ENCODE measurements around the gene GSPT1.

The GSPT1 gene

GRCh38 chr16:11916524-11917285 lies 949 bp upstream of the GSPT1 start:
- peak overlapping the region; percentile 57 for H3K4me3 ChIP-seq (replicated peaks; ENCODE audit: low read depth, low read length)
- no peak for TF ChIP-seq CTCF (IDR thresholded peaks at IDR 0.05; ENCODE audit: low read depth, low read length, missing control alignments)
- no peak for DNase-seq (ENCODE audit: extremely low read depth, low read depth)

DNA sequence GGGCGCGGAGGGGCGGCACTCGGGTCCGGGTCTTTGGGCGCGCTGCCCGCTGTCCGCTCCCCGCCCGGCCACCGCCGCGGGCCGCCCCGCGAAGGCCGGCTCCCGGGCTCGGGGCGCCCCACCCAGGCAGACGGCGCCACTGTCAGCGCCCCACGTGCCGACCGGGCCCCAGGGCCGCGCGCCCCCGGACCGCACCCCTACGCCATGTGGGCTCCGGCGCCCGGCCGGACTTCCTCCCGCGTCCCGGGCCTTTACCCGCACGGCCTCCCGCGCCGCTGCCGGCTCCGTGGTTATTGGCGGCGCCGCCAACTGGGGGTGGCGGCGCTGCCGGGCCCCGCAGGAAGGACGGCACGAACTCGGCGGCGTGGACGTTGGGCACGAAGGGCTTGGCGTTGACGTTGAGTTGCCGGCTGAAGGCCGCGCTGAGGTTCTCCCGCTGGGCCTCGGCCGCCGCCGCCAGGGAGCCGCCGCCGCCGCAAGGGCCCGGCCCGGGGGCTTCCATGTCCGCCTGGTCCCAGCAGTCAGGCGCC lies 577 bp downstream of the GSPT1 start:
- no peak for DNase-seq (ENCODE audit: extremely low read depth, low read depth)
- H3K4me3 ChIP-seq (replicated peaks; ENCODE audit: low read depth, low read length) = peak overlapping the region; percentile 57
- TF ChIP-seq CTCF (IDR thresholded peaks at IDR 0.05; ENCODE audit: low read depth, low read length, missing control alignments) = no peak

DNA sequence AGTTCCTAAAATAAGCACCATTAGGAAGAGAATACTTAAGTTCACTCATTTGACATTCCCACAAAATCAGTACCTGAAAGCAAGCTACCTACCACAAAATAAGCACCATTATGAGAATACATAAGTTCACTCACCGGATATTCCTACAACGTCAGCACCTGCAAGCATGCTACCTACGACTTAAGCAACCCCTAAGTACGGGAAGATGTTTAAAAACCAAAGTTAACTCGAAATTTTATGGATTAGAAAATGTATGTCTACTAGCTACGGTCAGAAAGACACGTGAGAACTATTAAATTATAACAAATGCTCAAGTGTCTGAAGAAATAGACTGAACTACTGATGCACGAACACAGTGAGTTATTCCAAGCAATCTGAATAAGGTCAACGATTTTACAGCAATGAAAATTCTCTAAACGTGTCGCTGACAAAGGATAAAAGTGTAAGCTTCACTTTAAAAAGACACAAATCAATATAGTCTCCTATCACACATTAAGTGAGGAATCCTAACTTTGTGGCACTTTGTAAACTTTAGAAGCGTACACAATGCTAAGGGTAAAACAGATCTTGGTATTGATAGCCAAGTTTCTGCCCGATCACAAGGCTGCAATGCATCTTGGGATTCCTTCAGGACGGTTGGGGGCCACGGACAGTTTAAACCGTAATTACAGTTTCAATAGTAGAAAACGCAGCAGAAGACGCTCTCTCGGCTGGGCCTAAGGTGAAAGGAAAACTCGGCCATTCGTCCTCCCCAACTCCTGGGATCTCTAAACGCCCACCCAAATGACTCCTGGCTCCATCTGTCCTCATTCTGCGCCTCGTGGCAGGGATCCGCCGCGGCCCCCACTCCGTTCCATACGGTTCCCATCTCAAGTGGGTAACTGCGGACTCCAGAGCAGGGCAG lies 1.3 kb downstream of the GSPT1 start:
- H3K4me3 ChIP-seq (replicated peaks; ENCODE audit: low read depth, low read length) = peak overlapping the region; percentile 57
- no peak for TF ChIP-seq CTCF (IDR thresholded peaks at IDR 0.05; ENCODE audit: low read depth, low read length, missing control alignments)
- no peak for DNase-seq (ENCODE audit: extremely low read depth, low read depth)

DNA sequence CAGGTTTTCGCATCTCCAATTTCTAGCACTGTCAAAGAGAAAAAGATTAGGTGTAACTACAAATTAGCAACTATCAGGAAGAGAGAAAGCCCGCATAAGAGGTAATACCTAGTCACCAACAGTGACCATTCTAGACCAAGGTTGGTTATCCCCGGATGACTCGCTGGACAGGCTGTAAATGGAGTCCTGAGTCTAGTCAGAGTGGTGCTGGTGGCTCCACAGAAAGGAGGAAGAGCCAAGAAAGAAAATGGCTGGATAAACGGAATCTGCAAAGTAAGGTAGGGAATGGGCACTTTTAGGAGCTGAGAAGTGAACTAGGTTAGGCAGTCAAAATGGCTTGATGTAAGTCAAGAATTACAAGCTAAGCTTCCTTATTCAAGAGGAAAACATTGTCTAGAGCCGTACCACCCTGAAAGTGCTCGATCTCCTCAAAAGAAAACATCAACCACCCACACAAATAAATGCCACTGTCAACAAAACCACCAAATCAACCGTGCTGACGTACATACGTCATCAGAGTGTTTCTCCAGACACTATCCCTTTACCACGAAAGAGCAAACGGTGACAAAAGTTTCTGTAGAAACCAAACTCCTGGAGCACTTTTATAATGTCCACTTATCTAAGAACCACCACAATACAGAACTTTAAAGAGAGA lies 2.2 kb downstream of the GSPT1 start:
- peak overlapping the region; percentile 57 for H3K4me3 ChIP-seq (replicated peaks; ENCODE audit: low read depth, low read length)
- no peak for TF ChIP-seq CTCF (IDR thresholded peaks at IDR 0.05; ENCODE audit: low read depth, low read length, missing control alignments)
- no peak for DNase-seq (ENCODE audit: extremely low read depth, low read depth)

GRCh38 chr16:11909653-11910545 lies 5.9 kb downstream of the GSPT1 start:
- no peak overlapping the region for H3K4me3 ChIP-seq (replicated peaks; ENCODE audit: low read depth, low read length)
- TF ChIP-seq CTCF (IDR thresholded peaks at IDR 0.05; ENCODE audit: low read depth, low read length, missing control alignments) = no peak
- no peak for DNase-seq (ENCODE audit: extremely low read depth, low read depth)

Data from HFF-Myc (cell line).